ENCODE measurements around the gene ZSWIM5. TPM values are rescaled to one million over a fixed set of nuclear protein-coding genes. Genes with fewer than 3 reads are reported as not detected.

The ZSWIM5 gene
- total and polyA plus RNA-seq, 2 experiments from 2014 or later: 2.0 to 4.0 TPM

GRCh38 chr1:45008076-45008475, 198.3 kb downstream of the ZSWIM5 start:
- Histone ChIP-seq H4K20me1 (ENCODE audit: insufficient read depth, poor library complexity, severe bottlenecking) (peaks cover 3% of the 10 kb centered on the region), H3K27ac (no peak overlapping the region), H3K27me3 (no peaks in the 10 kb centered on the region), H3K9me3 (ENCODE audit: low read depth) (no peaks in the 10 kb centered on the region), H3K79me2 (peaks cover 21% of the 10 kb centered on the region), H3K4me1 (ENCODE audit: insufficient read depth) (peaks cover 12% of the 10 kb centered on the region), H3K4me2 (no peak overlapping the region), H3K4me3 (no peak overlapping the region), H2AFZ (no peak overlapping the region), H3K9me2 (replicated peaks; ENCODE audit: insufficient read depth) (no peaks in the 10 kb centered on the region), H3K36me3 (replicated peaks; ENCODE audit: insufficient read depth, low read depth) (no peaks in the 10 kb centered on the region)
- TF ChIP-seq EZH2 (IDR thresholded peaks at IDR 0.05; ENCODE audit: borderline replicate concordance) (no peak), CTCF (IDR thresholded peaks at IDR 0.05; ENCODE audit: poor library complexity) (no peak), EZH2phosphoT487 (IDR thresholded peaks at IDR 0.05; ENCODE audit: low read depth, severe bottlenecking, unreplicated experiment) (no peak)
- DNase-seq (ENCODE audit: low spot score): no peak
- WGBS (ENCODE audit: low lambda C conversion rate, missing lambda C conversion rate): 97% methylated on average over 3 of the region's 3 CpGs

- Histone ChIP-seq H2AFZ (no peak overlapping the region), H4K20me1 (ENCODE audit: insufficient read depth, poor library complexity, severe bottlenecking) (peaks cover 3% of the 10 kb centered on the region), H3K4me3 (no peak overlapping the region), H3K27ac (no peak overlapping the region), H3K27me3 (no peaks in the 10 kb centered on the region), H3K9me3 (ENCODE audit: low read depth) (no peaks in the 10 kb centered on the region), H3K9me2 (replicated peaks; ENCODE audit: insufficient read depth) (no peaks in the 10 kb centered on the region), H3K79me2 (peaks cover 18% of the 10 kb centered on the region), H3K36me3 (replicated peaks; ENCODE audit: insufficient read depth, low read depth) (no peaks in the 10 kb centered on the region), H3K4me1 (ENCODE audit: insufficient read depth) (peaks cover 14% of the 10 kb centered on the region), H3K4me2 (no peak overlapping the region)
- no peak for TF ChIP-seq EZH2 (IDR thresholded peaks at IDR 0.05; ENCODE audit: borderline replicate concordance)
- no peak for TF ChIP-seq EZH2phosphoT487 (IDR thresholded peaks at IDR 0.05; ENCODE audit: low read depth, severe bottlenecking, unreplicated experiment)
- TF ChIP-seq CTCF (IDR thresholded peaks at IDR 0.05; ENCODE audit: poor library complexity): no peak
- WGBS (ENCODE audit: low lambda C conversion rate, missing lambda C conversion rate): 88% methylated on average over 11 of the region's 11 CpGs
- DNase-seq (ENCODE audit: low spot score): no peak
Measured at GRCh38 chr1:45007311-45007710, 199.1 kb downstream of the ZSWIM5 start.

- Histone ChIP-seq H3K4me1 (ENCODE audit: insufficient read depth) (peaks cover 10% of the 10 kb centered on the region), H4K20me1 (ENCODE audit: insufficient read depth, poor library complexity, severe bottlenecking) (peaks cover 3% of the 10 kb centered on the region), H3K4me2 (no peak overlapping the region), H3K79me2 (peaks cover 14% of the 10 kb centered on the region), H2AFZ (no peak overlapping the region), H3K36me3 (replicated peaks; ENCODE audit: insufficient read depth, low read depth) (no peaks in the 10 kb centered on the region), H3K27ac (no peak overlapping the region), H3K27me3 (no peaks in the 10 kb centered on the region), H3K4me3 (no peak overlapping the region), H3K9me2 (replicated peaks; ENCODE audit: insufficient read depth) (no peaks in the 10 kb centered on the region), H3K9me3 (ENCODE audit: low read depth) (no peaks in the 10 kb centered on the region)
- DNase-seq (ENCODE audit: low spot score): no peak
- TF ChIP-seq EZH2phosphoT487 (IDR thresholded peaks at IDR 0.05; ENCODE audit: low read depth, severe bottlenecking, unreplicated experiment) (no peak), CTCF (IDR thresholded peaks at IDR 0.05; ENCODE audit: poor library complexity) (no peak), EZH2 (IDR thresholded peaks at IDR 0.05; ENCODE audit: borderline replicate concordance) (no peak)
- WGBS (ENCODE audit: low lambda C conversion rate, missing lambda C conversion rate): 94% methylated on average over 6 of the region's 6 CpGs
Measured at GRCh38 chr1:45005761-45006160, 200.6 kb downstream of the ZSWIM5 start.

All from hepatocyte (in vitro differentiated cells).